ENCODE results near the gene PHACTR1.
"Not testable (repeated sequence)": the region's sequence is repeated elsewhere in the genome, so short reads cannot be mapped to it uniquely, and the experiment has no call there.

PHACTR1 gene

DNA sequence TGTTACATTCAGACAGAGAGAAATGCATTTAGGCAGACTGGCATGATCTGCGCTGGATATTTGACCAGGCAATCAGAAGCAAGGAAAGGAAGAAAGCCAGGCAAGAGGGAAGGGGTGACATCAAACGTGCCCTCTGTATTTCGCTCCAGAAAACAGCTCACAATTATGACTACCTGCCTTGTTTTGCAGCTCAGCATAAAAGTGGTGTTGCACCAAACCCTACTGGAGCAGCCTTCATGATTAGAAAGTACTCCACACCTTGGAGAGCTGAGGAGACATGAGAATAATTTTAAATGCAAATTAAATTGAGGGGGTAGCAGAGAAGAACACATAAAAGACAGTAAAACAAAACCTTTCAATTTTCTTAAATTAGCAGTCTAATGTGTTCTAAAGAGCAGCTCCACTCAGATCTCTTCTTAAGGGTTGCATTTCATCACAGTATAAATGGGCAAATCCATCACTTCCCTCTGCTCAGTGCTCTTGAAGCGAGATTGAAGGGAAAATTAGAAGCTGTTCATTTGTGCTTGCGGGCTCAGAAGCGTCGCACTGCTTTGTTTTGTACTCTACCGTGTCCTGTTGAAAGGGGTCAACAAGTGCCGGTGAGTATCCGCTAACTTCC, at the start of gene PHACTR1:
TSS of gene PHACTR1 (plus strand) at position 470 of the 619 bp plus-strand sequence.
- DNase-seq (ENCODE audit: low read depth in 1 of 2, low spot score in 1 of 2) = no peak

DNA sequence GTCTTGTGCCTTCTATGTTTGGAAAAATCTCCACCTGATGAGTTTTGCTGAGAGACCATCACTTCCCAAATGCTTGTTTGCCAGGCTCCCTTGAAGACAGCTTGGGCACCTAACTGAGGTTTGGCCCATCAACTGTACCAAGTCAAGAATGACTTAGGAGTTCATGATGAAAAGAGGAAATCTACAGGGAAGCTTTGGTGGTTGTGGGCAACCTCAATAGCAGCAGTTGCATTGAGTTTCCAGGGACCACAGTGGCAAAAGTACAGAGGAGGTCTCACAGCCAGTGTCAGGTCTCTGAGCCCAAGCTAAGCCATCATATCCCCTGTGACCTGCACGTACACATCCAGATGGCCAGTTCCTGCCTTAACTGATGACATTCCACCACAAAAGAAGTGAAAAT, 49.7 kb upstream of the PHACTR1 start:
- DNase-seq (ENCODE audit: low read depth in 1 of 2, low spot score in 1 of 2) = no peak

DNA sequence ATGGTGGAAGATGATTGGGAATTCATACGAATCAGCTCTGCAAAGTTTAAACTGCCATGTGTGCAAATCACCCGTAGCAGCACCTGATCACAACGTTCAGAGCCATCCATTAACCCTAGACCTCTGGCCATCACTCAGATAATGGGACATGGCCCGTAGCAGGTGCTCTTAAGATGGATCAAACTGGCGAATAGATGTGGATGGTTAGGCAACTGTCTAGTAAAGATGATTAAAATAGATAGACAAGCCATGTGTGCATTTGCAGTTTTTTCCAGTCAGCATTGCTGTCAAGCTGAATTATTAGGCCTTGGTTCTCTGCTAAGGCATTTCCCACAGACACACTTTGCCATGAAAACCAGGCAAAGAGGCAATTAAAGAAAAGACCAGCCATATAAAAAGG, 40.6 kb upstream of the PHACTR1 start:
- DNase-seq (ENCODE audit: low read depth in 1 of 2, low spot score in 1 of 2) = no peak

DNA sequence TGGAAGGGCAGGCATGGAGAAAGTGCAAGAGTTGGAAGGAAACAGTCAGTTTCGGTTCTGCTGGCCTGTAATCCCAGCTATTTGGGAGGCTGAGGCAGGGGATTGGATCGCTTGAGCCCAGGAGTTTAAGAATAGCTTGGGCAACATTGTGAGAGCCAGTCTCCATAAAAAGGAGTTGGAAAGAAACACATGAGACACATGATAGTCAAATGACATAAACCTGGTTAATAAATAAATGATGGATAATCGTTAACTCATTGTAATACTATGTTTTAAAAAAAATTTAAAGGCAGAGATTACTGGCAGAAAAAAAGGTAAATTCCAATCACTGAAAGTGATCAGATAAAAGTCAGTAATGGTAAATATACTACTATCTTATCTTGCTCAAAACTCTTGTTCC, 37.2 kb upstream of the PHACTR1 start:
- DNase-seq (ENCODE audit: low read depth in 1 of 2, low spot score in 1 of 2) = no peak

DNA sequence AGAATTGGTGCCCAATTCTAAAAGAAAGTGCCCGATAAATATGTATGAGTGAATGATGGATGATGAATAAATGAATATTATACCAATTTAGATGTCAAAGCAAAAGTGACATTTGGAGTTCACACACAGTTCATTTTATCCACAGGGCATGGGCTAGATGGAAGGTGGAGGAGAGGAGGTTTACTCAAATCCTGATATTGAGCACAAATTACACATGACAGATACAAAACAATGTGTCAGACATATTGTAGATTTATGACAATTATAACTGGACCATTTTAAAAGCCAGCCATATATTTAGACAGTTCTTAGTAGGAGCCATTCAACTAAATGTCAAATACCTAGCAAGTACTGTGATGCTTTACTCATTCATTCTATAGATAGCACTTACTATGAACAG, 23.4 kb upstream of the PHACTR1 start:
- DNase-seq (ENCODE audit: low read depth in 1 of 2, low spot score in 1 of 2) = no peak

DNA sequence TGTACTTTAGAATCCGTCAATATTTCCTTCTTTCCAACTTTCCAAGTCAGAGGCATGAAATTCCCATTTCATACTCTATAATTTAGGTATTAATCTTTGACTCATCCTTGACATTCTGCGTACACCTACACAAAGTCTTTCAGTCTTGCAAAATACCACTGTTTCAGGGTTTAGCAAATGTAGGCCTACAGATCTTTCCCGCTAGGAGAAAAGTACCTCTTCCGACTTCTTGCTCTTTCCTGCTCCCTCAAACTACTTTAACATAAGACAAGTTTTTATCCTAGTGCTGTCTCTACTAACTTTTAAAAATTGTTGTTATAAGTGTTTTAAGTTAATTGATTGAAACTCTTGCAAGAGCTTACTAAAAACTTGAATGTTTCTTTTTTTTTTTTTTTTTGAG, 18.3 kb upstream of the PHACTR1 start:
- no peak for DNase-seq (ENCODE audit: low read depth in 1 of 2, low spot score in 1 of 2)

DNA sequence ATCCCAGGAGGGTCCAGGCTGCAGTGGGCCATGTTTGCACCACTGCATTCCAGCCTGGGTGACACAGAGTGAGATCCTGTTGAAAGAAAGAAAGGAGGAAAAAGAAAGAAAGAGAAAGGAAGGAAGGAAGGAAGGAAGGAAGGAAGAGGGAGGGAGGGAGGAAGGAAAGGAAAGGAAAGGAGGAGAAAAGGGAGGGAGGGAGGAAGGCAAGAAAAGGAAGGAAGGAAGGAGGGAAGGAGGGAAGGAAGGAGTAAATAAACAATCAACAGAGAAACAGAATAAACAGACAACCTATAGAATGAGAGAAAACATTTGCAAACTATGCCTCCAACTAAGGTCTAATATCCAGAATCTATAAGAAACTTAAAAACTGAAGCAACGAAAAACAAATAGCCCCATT, 11.6 kb upstream of the PHACTR1 start:
- no peak for DNase-seq (ENCODE audit: low read depth in 1 of 2, low spot score in 1 of 2)

DNA sequence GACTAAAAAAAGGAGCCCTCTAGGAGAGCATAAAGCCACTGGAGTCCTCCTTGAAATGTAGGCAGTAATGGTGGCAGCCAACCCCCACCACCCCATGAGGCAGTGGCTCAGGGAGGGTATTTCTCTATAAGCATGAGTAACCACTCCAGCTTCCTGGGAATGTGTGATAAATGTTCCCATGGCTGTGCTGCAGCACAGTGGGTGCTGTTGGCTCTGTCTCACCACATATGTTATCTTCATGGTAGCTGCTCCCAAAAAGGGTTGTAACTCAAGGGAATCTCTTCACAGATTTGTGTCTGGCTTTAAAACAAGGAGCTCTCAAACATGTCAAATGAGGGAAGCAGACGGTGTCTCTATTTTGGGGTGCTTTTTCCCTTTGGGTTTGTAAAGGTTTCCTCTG, 7.5 kb upstream of the PHACTR1 start:
- DNase-seq (ENCODE audit: low read depth in 1 of 2, low spot score in 1 of 2) = no peak

DNA sequence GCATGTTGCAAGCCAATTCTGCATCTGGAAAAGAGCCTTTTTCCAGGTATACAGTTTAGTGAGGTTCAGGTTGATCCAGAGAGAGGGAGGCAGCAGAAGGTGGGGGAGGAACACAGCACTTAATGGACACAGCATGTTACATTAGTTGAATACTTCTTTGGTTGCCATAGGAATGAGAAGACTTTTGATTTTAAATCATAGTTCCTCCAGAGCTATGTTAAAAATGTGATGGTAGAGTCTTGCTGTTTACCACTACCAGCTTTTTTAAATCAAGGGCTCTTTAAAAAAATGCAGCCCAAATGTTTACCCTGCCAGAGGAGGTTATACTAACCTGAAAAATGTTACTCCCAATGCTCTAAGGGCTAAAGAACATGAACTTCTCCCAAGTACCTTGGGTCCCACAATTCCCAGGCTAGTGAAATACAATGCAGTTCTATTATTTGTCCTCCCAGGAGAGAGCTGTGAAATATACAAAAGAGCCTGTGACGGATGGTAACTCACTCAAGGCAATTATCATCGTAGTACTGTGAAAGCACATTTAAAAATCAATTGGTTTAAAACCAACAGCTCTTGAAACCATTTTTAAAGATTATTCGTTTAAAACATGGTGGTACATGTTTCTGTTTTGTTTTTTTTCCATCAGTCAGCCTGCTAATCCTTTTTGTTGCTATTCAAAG, 6.9 kb upstream of the PHACTR1 start:
- no peak for DNase-seq (ENCODE audit: low read depth in 1 of 2, low spot score in 1 of 2)

DNA sequence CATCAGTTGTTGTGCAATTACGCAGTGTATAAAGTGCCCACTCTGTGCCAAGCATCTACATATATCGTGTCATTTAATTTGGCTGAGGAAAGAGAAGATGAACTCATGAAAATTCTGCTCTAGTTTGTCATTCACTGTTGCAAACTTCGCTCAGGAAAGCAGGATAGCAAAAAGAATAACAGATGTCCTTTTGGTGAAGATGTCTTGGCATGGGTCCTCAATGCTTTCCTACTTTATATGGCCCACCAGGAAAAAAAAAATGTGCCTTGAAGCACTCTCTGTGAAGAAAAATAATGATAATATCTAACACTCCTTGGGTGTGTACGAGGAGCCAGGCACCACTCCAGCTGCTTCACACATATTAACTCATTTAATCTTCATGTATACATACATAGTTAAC, 5.6 kb upstream of the PHACTR1 start:
- DNase-seq (ENCODE audit: low read depth in 1 of 2, low spot score in 1 of 2) = no peak

DNA sequence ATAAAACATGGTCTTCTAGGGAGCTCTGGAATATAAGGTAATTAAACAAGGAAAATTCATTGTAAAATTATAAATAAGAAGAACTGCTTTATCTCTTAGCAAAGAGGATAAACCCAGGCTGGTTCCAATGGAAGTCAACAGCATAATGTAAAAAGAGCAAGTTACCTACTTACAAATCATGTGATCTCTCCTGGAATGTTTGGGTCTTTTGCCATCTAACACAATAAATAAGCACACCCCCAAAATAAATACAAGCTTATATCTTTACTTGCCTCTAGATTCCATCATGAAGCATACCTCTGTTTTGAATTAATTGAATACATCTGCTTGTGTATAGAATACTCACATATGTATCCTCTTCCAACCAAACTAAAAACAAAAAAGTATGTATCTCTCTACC, 2.5 kb upstream of the PHACTR1 start:
- no peak for DNase-seq (ENCODE audit: low read depth in 1 of 2, low spot score in 1 of 2)

DNA sequence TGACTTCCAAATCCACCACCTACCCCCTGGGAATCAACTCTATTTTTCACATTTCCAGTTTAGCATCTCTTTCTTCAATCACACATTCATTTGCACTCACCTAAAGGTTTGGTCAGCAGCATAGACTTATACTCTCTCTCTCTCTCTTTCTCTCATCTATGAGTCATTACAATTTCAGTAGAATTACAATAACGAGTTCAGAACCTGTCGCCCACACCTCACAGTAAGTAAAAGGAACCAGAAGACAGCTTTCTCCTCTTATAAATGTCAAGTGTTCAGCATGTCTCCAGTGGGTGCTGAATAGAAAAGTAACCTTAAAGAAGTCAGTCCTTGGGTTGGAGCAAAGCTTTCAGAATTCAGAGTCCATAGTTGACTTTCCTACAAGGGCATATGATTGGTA, 1.1 kb upstream of the PHACTR1 start:
- DNase-seq (ENCODE audit: low read depth in 1 of 2, low spot score in 1 of 2) = no peak

DNA sequence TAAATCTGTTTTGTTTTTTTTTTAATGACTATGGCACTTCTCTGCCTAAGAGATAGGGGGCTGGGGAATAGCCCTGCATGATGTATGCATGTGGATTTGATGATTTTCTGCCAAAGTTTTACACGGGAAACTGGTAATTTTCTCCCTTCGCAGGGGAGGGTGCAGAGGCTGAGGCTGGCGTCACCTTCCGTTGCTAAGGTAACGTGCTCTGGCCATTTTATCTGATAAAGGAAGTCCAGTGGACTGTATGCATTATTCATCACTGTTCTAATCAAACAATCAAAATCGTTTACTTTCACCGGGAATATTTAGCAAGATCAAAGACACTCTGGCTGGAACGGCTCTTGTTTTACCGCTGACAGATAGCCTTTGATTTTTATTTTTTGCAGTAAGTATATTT, 789 bp downstream of the PHACTR1 start:
- DNase-seq (ENCODE audit: low read depth in 1 of 2, low spot score in 1 of 2) = no peak

DNA sequence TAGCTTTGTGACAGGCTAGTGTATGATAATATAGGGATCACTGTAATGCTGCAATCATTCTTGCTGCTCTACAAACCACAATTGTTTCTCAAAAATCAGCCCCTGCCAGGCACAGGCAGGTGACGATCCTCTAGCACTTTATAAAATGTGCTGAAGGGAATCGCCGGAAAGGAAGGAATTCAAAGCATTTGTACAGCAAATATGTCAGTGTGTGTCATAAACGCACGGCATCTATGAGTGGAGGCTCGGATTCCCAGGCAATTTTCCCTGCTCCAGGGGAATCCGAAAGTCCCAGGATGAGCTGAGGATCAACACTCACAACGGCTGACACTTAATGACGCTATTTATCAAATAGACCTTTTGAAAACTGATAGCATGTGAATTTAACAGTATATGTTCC, 1.4 kb downstream of the PHACTR1 start:
- DNase-seq (ENCODE audit: low read depth in 1 of 2, low spot score in 1 of 2) = no peak

DNA sequence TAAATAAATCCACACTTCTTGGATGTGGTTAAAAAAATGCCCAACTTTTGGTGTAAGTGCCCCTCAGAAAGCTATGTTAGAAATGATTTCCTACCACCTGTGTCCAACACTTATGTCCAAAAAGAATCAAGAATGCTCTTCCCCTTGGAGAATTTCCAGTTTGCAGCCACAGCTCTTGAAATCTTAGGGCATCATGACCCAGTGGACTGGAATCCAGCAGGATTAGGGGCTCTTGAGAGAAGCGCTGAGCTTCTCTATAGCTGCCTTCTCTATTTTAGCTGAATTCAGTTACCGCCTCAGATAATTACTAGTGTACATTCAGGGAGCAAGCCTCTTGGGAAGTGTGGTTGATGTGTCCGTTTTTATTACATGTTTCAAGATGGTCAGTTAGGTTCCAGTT, 2.5 kb downstream of the PHACTR1 start:
- DNase-seq (ENCODE audit: low read depth in 1 of 2, low spot score in 1 of 2) = no peak

DNA sequence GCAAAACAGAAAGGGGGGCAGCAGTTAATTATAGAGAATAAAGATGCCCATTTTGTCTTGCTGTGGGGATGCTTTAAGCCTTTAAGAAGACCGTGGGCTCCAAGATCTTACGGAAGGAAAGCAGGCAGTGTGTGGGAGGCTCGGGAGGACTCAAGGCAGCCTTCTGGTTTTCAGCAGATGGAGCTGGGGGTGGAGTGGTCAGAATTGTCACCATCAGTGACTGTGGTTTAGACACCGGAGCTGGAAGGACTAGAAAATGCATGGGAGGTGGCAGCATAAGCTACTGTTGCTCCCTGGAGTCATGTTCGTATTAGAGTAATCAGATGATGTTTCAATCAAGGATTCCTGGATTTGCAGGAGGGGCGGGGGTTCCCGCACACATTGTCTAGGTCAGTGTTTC, 3.7 kb downstream of the PHACTR1 start:
- no peak for DNase-seq (ENCODE audit: low read depth in 1 of 2, low spot score in 1 of 2)

DNA sequence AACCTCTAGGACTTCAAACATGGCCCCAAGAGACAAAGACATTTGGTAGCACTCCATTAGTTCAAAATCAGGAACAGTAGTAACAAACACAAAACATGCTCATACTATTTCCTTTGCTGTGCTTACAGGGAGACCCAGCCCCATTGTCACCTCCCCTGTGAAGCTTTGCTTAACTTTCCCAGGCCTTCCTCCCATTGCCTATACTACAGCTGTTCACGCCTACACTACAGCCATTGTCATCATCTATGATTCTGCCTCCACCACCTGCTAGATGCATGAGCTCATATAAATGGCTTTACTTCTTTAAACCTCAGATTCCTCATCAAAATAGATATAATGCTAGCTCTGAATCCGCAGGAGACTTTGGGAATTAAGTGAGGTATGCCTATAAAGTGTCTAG, 8.7 kb downstream of the PHACTR1 start:
- no peak for DNase-seq (ENCODE audit: low read depth in 1 of 2, low spot score in 1 of 2)

DNA sequence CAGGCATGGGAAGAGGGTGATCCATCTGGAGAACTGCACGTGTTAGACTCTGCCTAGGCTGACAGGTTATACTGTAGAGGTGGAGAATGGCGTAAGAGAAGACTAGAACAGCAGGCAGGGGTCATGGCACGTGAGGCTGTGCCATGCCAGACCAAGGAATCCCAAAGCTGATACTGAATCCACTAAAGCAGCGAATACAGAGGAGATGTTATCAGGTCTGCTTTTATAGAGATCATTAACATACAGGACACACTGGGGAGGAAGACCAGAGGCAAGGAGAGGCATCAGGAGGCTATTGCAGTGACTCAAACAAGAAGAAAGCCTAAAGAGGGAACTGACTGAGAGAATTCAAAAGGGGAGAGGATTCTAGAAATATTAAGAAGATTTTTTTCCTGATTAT, 12.9 kb downstream of the PHACTR1 start:
- no peak for DNase-seq (ENCODE audit: low read depth in 1 of 2, low spot score in 1 of 2)

DNA sequence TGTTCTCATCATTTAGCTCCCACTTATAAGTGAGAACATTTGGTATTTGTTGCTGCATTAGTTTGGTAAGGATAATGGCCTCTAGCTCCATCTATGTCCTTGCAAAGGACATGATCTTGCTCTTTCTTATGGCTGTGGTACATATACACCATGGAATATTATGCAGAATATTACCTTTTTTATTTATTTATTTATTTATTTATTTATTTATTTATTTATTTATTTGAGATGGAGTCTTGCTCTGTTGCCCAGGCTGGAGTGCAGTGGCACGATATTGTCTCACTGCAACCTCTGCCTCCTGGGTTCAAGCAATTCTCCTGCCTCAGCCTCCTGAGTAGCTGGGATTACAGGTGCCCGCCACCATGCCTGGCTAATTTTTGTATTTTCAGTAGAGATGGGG, 14.2 kb downstream of the PHACTR1 start:
- not testable (repeated sequence) for DNase-seq (ENCODE audit: low read depth in 1 of 2, low spot score in 1 of 2)

DNA sequence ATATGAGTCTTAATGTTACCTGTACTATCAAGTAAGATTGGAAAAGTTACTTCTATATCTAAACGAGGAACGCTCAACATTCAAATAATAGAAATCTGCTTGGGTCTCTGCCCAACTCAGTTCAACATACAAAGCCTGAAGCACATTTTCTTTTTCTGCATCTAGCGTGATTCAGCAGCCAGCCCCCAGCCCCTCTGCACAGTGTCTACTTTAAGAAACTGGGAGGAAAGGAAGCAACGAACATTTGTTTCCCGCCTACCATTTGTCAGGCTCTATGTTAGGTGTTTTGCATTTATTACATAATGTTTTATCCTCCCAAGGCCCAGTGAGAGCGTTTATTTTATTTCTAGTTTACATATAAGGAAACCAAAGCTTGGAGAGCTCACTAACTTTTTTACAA, 17.3 kb downstream of the PHACTR1 start:
- no peak for DNase-seq (ENCODE audit: low read depth in 1 of 2, low spot score in 1 of 2)

DNA sequence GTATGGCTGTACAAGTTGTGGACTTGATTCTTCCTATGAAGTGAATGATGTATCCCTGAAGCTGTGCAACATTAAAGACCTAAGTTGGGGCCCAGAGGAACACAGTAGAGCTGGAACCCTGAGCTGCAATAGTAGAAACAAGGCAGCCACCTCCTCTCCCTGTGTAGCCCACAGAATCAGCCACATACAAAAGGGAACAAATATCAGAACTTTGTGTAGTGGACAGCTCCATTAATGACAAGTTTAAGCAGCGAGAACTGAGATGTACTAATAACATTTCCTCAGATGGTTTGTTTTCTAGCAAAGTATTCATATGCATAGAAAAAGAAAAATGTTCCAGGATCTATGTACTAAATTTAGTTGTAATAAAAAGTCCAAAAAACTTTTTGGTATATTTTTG, 19.2 kb downstream of the PHACTR1 start:
- DNase-seq (ENCODE audit: low read depth in 1 of 2, low spot score in 1 of 2) = no peak

DNA sequence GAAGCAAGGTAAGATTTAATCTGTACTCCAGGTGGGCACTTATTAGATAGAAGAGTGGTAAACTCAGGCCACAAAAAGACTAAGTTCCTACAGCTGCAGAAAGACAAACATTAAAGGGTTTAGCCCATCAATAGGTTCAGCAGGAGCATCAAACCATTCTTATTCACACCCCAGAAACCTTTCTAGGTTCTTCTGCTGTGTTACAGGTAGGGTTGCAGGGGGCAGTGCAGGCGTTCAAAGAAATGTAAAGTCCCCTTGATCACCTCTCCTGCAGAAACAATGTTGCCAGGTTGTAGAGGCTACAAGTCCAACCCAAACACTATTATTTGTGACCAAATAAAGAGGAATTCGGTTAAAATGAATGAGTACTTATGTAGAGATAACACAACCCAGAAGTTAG, 31.8 kb downstream of the PHACTR1 start:
- DNase-seq (ENCODE audit: low read depth in 1 of 2, low spot score in 1 of 2) = no peak

DNA sequence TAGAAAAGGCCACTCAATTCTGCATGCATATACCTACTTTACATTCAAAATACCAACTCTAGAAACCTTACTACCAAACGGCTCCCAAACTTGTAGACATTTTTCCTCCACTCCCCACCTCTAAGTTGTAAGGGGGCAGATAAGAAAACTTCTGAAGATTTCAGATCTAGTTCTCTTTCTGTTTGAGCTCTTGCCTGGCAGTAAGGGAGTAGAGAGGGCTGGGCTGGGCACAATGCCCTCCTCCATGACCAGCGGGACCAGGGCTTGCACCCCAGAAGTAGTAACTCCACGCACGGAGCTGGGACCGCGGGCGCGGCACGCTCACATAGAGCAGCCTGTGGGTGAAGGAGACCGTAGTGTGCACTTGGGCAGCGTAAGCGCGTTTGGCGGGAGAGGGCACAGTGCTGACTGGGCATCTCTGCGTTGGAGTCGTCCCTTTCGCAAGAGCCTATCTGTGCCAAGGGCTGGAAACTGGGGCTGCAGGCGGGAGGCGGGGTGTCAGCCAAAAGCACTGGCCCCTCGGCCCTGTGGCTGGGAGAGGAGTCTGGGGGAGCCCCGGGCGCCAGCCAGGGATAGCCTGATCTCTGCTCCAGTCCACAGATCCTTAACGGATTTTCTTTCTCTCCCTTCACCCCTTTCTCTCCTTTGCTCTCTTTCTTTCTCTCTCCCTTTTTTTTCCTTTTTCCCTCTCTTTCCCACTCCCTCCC, 32.4 kb downstream of the PHACTR1 start:
- DNase-seq (ENCODE audit: low read depth in 1 of 2, low spot score in 1 of 2) = no peak

Measured in activated T-helper 1 cell treated with anti-CD3 and anti-CD28 coated beads, Interleukin-2, amount 50 U/mL, for 16 hours (primary cell).